Kidney epithelial cell (primary cell): ENCODE measurements around the gene TYRO3. TPM values are rescaled to one million over a fixed set of nuclear protein-coding genes. Genes with fewer than 3 reads are reported as not detected.

Experiments
- DNase-seq: peaks from one replicate; pipeline ENCODE4 v3.0.0-alpha.2; 2010; ENCODE audit warnings: low read depth
- H3K27me3 ChIP-seq: 2 replicates; pipeline ENCODE4 v1.6.0; 2011; ENCODE audit warnings: low read length; ENCODE audit not compliant: control insufficient read depth, insufficient read depth
- H3K36me3 ChIP-seq: 2 replicates; pipeline ENCODE4 v1.5.1; 2011; ENCODE audit warnings: low read length; ENCODE audit not compliant: control insufficient read depth, insufficient read depth
- H3K4me3 ChIP-seq: 2 replicates; pipeline ENCODE4 v1.5.1; 2011; ENCODE audit warnings: low read depth, mild to moderate bottlenecking, control low read depth, low read length
- total RNA-seq: library from RNA; depleted of rRNA; stranded (reverse); fragments of >200 nt; gene quantifications from 2 replicates; pipeline ENCODE4 v1.2.3, GENCODE V29; 2015
- TF ChIP-seq, protein P1 (sequence below): IDR thresholded peaks from 2 replicates; pipeline ENCODE4 v1.5.1; 2011; ENCODE audit warnings: mild to moderate bottlenecking, moderate library complexity, low read length, control low read depth, inconsistent platforms; ENCODE audit not compliant: insufficient read depth, poor library complexity, severe bottlenecking

The TYRO3 gene
- total RNA-seq, 1 donor from 2014 or later: 5.2 TPM

DNA sequence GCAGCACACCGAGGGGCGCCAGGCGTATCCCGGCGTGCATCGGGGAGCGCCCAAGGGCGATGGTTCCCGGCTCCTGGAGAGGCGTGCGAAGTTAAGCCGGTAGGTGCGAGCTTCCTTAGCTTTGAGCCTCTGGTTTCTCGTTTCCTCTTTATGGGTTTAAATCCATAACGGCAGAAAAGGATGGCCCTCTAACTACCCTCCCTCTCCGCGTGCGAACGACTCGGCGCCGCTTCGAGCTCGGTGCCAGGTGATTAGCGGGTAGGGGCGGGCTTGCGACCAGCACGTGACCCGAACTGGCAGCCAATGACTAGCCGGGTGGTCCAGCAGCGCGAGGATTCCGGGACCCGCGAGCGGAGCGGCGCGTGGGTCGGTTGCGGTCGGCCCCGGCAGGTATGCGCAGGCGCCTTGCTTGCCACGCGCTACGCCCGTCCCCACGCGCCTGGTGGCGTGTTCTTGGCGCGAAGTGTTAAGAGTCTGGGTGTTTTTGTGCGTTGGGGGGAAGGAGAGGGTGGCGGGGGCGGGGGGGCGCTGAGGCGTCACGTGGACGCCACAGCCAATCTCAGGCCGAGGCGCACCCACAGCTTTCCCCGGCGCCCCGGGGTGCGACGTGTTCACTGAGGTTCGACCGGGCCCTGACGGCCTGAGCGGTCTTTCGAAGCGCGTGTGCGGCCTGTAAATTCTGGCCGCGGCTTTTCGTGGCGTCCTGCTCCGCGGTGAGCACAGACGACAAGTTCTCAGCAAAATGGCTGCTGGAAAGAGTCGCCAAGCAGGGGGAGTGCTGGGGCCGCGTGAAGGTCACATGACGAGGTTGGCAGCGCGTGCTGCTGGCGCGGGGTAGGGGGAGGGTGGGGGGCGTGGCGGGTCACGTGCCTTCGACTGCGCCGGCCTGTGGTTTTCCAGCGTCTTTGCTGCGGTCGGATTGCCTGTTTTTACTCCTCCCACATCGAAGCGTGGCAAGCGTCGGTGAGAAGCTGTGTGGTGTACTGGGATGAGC is 62.5 kb downstream of the TYRO3 start:
- TF ChIP-seq, protein P1, sequence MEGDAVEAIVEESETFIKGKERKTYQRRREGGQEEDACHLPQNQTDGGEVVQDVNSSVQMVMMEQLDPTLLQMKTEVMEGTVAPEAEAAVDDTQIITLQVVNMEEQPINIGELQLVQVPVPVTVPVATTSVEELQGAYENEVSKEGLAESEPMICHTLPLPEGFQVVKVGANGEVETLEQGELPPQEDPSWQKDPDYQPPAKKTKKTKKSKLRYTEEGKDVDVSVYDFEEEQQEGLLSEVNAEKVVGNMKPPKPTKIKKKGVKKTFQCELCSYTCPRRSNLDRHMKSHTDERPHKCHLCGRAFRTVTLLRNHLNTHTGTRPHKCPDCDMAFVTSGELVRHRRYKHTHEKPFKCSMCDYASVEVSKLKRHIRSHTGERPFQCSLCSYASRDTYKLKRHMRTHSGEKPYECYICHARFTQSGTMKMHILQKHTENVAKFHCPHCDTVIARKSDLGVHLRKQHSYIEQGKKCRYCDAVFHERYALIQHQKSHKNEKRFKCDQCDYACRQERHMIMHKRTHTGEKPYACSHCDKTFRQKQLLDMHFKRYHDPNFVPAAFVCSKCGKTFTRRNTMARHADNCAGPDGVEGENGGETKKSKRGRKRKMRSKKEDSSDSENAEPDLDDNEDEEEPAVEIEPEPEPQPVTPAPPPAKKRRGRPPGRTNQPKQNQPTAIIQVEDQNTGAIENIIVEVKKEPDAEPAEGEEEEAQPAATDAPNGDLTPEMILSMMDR: no peak
- H3K36me3 ChIP-seq: no peaks in the 10 kb centered on the region
- peak overlapping the region; percentile 42 for H3K4me3 ChIP-seq
- H3K27me3 ChIP-seq: no peaks in the 10 kb centered on the region
- peak; percentile 44 for DNase-seq

DNA sequence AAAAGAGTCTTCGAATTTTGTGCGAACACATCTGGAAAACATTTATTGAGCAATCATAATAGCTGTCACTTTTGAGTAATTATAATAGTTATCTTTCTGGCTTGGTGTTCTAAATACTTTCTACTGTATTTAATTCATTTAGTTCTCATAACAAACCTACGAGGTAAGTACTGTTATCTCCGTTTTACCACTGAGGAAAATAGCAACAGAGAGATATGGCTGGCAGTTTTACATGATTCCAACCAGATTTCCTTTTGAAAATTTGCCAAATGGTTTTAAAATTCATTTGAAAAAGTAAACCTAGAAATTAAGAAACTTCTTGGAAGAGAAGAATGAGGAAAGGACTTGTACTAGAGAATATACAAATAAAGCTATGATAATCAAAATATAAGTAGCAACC is 63.9 kb downstream of the TYRO3 start:
- no peak for DNase-seq
- Histone ChIP-seq H3K36me3 (no peaks in the 10 kb centered on the region), H3K27me3 (no peaks in the 10 kb centered on the region), H3K4me3 (no peak overlapping the region)
- TF ChIP-seq, protein P1: no peak

DNA sequence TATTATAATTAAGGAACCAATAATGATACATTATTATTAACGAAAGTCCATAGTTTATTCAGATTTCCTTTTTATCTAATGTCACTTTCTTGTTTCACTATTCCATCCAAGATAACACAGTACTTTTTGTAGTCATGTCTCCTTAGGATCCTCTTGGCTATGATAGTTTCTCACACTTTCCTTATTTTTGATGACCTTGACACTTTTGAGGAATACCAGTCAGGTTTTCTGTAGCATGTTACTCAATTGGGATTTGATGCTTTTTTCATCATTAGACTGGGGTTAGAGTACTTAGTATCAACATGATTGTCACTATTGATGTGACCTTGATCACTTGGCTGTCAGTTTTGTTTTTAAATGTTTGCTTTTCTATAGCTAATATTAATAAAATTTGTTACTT is 68.2 kb downstream of the TYRO3 start:
- Histone ChIP-seq H3K4me3 (no peak overlapping the region), H3K27me3 (no peaks in the 10 kb centered on the region), H3K36me3 (no peaks in the 10 kb centered on the region)
- TF ChIP-seq, protein P1: no peak
- DNase-seq: no peak

DNA sequence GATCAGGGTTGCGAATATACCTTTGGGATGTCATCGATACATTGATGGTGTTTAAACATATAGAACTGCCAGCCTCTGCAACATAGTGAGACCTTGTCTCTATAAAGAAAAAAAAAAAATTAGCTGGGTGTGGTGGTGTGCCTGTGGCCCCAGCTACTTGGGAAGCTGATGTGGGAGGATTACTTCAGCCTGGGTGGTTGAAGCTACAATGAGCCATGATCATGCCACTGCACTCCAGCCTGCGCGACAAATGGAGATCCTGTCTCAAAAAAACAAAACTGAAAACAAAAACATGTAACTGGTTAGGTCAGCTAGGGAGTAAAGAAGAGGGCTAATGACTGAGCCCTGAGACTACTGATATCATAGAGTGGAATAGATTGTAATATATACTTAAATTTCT is 70.5 kb downstream of the TYRO3 start:
- no peak for DNase-seq
- H3K4me3 ChIP-seq: no peak overlapping the region
- H3K27me3 ChIP-seq: no peaks in the 10 kb centered on the region
- TF ChIP-seq, protein P1: no peak
- no peaks in the 10 kb centered on the region for H3K36me3 ChIP-seq

DNA sequence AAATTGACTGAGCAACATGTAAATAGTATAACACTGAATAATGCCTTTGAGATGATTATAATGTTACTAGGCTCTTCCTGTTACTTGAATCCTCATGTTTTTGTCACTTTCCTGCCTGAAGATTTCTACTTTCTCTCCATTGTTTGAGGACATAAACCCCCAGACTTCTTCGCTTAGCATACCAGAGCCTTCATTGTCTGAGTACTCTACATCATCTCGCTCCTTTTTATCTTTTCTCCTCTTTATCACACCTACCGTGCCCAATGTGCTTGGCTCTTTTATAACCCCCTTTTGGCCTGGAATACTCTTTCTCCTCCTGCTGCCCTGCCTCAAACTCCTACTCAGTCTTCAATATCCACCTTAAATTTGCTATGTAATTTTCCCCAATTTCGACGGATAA is 70.9 kb downstream of the TYRO3 start:
- Histone ChIP-seq H3K4me3 (no peak overlapping the region), H3K36me3 (no peaks in the 10 kb centered on the region), H3K27me3 (no peaks in the 10 kb centered on the region)
- DNase-seq: no peak
- TF ChIP-seq, protein P1: no peak
